Heart left ventricle (tissue), 13 donors: ENCODE measurements around the gene SPEM2.

Source experiments
- CTCF ChIP-seq, 12 donors: fragments of 200-600 bp; sonication (generic) in 4 of 12; IDR thresholded peaks; one replicate each; pipeline versions ENCODE4 v1.5.0 to v1.8.0; 2018 to 2022; ENCODE audit warnings: antibody characterized with exemption in 12 of 12, mild to moderate bottlenecking in 5 of 12
- POLR2A ChIP-seq, 2 donors: fragments of 450-650 bp; IDR thresholded peaks; one replicate each; pipeline ENCODE4 v1.6.1; 2017; ENCODE audit warnings: antibody characterized with exemption in 2 of 2, mild to moderate bottlenecking in 2 of 2, moderate library complexity in 2 of 2
- donor health status: ischemic (EF 13 %, LVEDD 7.1; RV severe dilation, severe dysfunction).
- donor health status: DM: no; HTN: yes; CAD: no.
- donor health status: DM: no; HTN: no; CAD: no.
- donor health status: ischemic (EF 25% LVEDD 6.9; RV normal size, moderate dysfunction).
- donor health status: ischemic (EF 25% LVEDD 5.7; RV mildly dilated, moderate dysfunction).
- donor health status: ischemic (EF 35%, LVEDD 5.7; RV mildly dilated, moderate dysfunction).
- donor health status: nonischemic (EF 11% LVEDD 7.7; RV severe dilation, severe dysfunction).
- donor health status: DM: yes; HTN: yes; CAD: no.
- donor health status: PGD.
- donor health status: ischemic (EF 29% LVEDD 5.4; RV normal size, mild dysfunction).
- donor health status: nonischemic (EF 23%, LVEDD 6.1; RV moderate dilation, normal function).

GRCh38 chr17:7396147-7396546 is 29.3 kb upstream of the SPEM2 start:
- no peak for TF ChIP-seq CTCF (IDR thresholded peaks at IDR 0.05)
- TF ChIP-seq POLR2A (IDR thresholded peaks at IDR 0.05), result no peak
